H9 (cell line): ENCODE results near the gene SMARCD2. TPM values are rescaled to one million over a fixed set of nuclear protein-coding genes. Genes with fewer than 3 reads are reported as not detected.

Source experiments
- DNase-seq: peaks from one replicate; pipeline ENCODE4 v3.0.0-alpha.2; 2017
- H2AFZ ChIP-seq: one replicate; pipeline ENCODE4 v1.6.1; 2013; ENCODE audit warnings: mild to moderate bottlenecking, low read length, control low read depth, moderate library complexity
- H2AK5ac ChIP-seq: 2 replicates; pipeline ENCODE4 v1.6.1; 2013; ENCODE audit warnings: low read length, control low read depth, mixed read lengths; ENCODE audit not compliant: insufficient read length
- H2BK120ac ChIP-seq: one replicate; pipeline ENCODE4 v1.6.1; 2013; ENCODE audit warnings: low read depth, mild to moderate bottlenecking, low read length, control low read depth, inconsistent platforms; ENCODE audit not compliant: poor library complexity, severe bottlenecking
- H2BK12ac ChIP-seq: 2 replicates; pipeline ENCODE4 v1.6.1; 2013; ENCODE audit warnings: low read length, control low read depth, mixed read lengths, low read depth; ENCODE audit not compliant: insufficient read length
- H2BK15ac ChIP-seq: 2 replicates; pipeline ENCODE4 v1.6.1; 2013; ENCODE audit warnings: low read depth, low read length, control low read depth
- H2BK20ac ChIP-seq: one replicate; pipeline ENCODE4 v1.6.1; 2013; ENCODE audit warnings: low read depth, mild to moderate bottlenecking, low read length, control low read depth, inconsistent platforms; ENCODE audit not compliant: poor library complexity, severe bottlenecking
- H2BK5ac ChIP-seq: 2 replicates; pipeline ENCODE4 v1.6.1; 2013; ENCODE audit warnings: low read length, control low read depth, mixed read lengths; ENCODE audit not compliant: insufficient read length
- H3K14ac ChIP-seq: 2 replicates; pipeline ENCODE4 v1.6.1; 2013; ENCODE audit warnings: low read length, control low read depth; ENCODE audit not compliant: insufficient read depth
- H3K18ac ChIP-seq: 2 replicates; pipeline ENCODE4 v1.6.1; 2013; ENCODE audit warnings: low read depth, mild to moderate bottlenecking, mixed read lengths, low read length, control low read depth; ENCODE audit not compliant: insufficient read length
- H3K23ac ChIP-seq: 2 replicates; pipeline ENCODE4 v1.6.1; 2013; ENCODE audit warnings: low read length, control low read depth, mixed read lengths, low read depth; ENCODE audit not compliant: insufficient read length
- H3K23me2 ChIP-seq: 2 replicates; pipeline ENCODE4 v1.6.1; 2013; ENCODE audit warnings: low read depth, mild to moderate bottlenecking, mixed read lengths, low read length, control low read depth; ENCODE audit not compliant: insufficient read length, poor library complexity, severe bottlenecking
- H3K27ac ChIP-seq: 2 replicates; pipeline ENCODE4 v1.5.1; 2013; ENCODE audit warnings: low read length, control low read depth, mixed read lengths, low read depth; ENCODE audit not compliant: insufficient read length
- H3K27me3 ChIP-seq: 2 replicates; pipeline ENCODE4 v1.6.1; 2013; ENCODE audit warnings: low read length, control low read depth, inconsistent platforms; ENCODE audit not compliant: insufficient read depth
- H3K4ac ChIP-seq: 2 replicates; pipeline ENCODE4 v1.6.1; 2013; ENCODE audit warnings: low read depth, mild to moderate bottlenecking, control low read depth, inconsistent platforms, low read length, moderate library complexity
- H3K4me1 ChIP-seq: 2 replicates; pipeline ENCODE4 v1.6.1; 2013; ENCODE audit warnings: low read length, control low read depth, inconsistent platforms; ENCODE audit not compliant: insufficient read depth
- H3K4me2 ChIP-seq: 2 replicates; pipeline ENCODE4 v1.6.1; 2013; ENCODE audit warnings: low read length, control low read depth, mixed read lengths; ENCODE audit not compliant: insufficient read length, insufficient read depth
- H3K56ac ChIP-seq: 2 replicates; pipeline ENCODE4 v1.6.1; 2013; ENCODE audit warnings: low read depth, mild to moderate bottlenecking, mixed read lengths, low read length, control low read depth; ENCODE audit not compliant: insufficient read length
- H3K79me1 ChIP-seq: 2 replicates; pipeline ENCODE4 v1.6.1; 2013; ENCODE audit warnings: low read depth, mild to moderate bottlenecking, moderate library complexity, low read length, control low read depth, inconsistent platforms; ENCODE audit not compliant: insufficient read depth, poor library complexity, severe bottlenecking
- H3K79me2 ChIP-seq: 2 replicates; pipeline ENCODE4 v1.6.1; 2013; ENCODE audit warnings: low read length, control low read depth, inconsistent platforms; ENCODE audit not compliant: insufficient read depth
- H3K9ac ChIP-seq: 2 replicates; pipeline ENCODE4 v1.6.1; 2013; ENCODE audit warnings: low read length, control low read depth, mixed read lengths; ENCODE audit not compliant: insufficient read length; ENCODE audit errors: extremely low read depth
- H3K9me3 ChIP-seq: one replicate; pipeline ENCODE4 v1.6.1; 2013; ENCODE audit warnings: low read depth, low read length, inconsistent platforms; ENCODE audit not compliant: control insufficient read depth
- H3T11ph ChIP-seq: one replicate; pipeline ENCODE4 v1.6.1; 2013; ENCODE audit warnings: mild to moderate bottlenecking, low read length, control low read depth, inconsistent platforms
- H4K20me1 ChIP-seq: one replicate; pipeline ENCODE4 v1.6.1; 2013; ENCODE audit not compliant: control insufficient read depth, insufficient read length, insufficient read depth
- H4K5ac ChIP-seq: 2 replicates; pipeline ENCODE4 v1.6.1; 2013; ENCODE audit warnings: low read depth, mild to moderate bottlenecking, mixed read lengths, low read length, control low read depth; ENCODE audit not compliant: insufficient read length
- H4K8ac ChIP-seq: replicated peaks from 2 replicates; pipeline ENCODE4 v1.6.1; 2013; ENCODE audit warnings: low read length, control low read depth, mixed read lengths, low read depth; ENCODE audit not compliant: insufficient read length
- H4K91ac ChIP-seq: 2 replicates; pipeline ENCODE4 v1.6.1; 2013; ENCODE audit warnings: low read depth, mild to moderate bottlenecking, moderate library complexity, mixed read lengths, low read length, control low read depth; ENCODE audit not compliant: insufficient read length
- H3K27ac Mint-ChIP-seq, 3 experiments: 2 replicates in 2 of 3; 3 replicates in 1 of 3; pipeline ENCODE4 v1.8.0; 2020 to 2021; ENCODE audit warnings: mixed read lengths in 3 of 3, mild to moderate bottlenecking in 1 of 3, moderate library complexity in 1 of 3
- H3K27me3 Mint-ChIP-seq: 2 replicates; pipeline ENCODE4 v1.8.0; 2021; ENCODE audit warnings: low read depth, mild to moderate bottlenecking, moderate library complexity, mixed read lengths
- H3K36me3 Mint-ChIP-seq, 3 experiments: 2 replicates in 2 of 3; 3 replicates in 1 of 3; pipeline ENCODE4 v1.8.0; 2020 to 2021; ENCODE audit warnings: low read depth in 3 of 3, mixed read lengths in 3 of 3; ENCODE audit not compliant: insufficient read depth in 1 of 3
- H3K4me1 Mint-ChIP-seq, 2 experiments: 2 replicates each; pipeline ENCODE4 v1.8.0; 2020; ENCODE audit warnings: mixed read lengths in 2 of 2
- H3K4me3 Mint-ChIP-seq, 2 experiments: 2 replicates in 1 of 2; 3 replicates in 1 of 2; pipeline ENCODE4 v1.8.0; 2020 to 2021; ENCODE audit warnings: mild to moderate bottlenecking in 2 of 2, mixed read lengths in 2 of 2, moderate library complexity in 1 of 2
- H3K9me3 Mint-ChIP-seq, 2 experiments: 2 replicates in 1 of 2; 3 replicates in 1 of 2; pipeline ENCODE4 v1.8.0; 2020; ENCODE audit warnings: mild to moderate bottlenecking in 2 of 2, mixed read lengths in 2 of 2, moderate library complexity in 1 of 2
- WGBS: extraction: QIAGEN DNeasy Blood & Tissue Kit; methylation state at CpG from one replicate; pipeline ENCODE4 v1.1.7; 2013; ENCODE audit warnings: missing lambda C conversion rate, low lambda C conversion rate, mixed read lengths; ENCODE audit not compliant: insufficient read length; ENCODE audit errors: extremely low coverage; 5-methylcytosine and 5-hydroxymethylcytosine counted together
- total RNA-seq: library from RNA; stranded (reverse); gene quantifications from 2 replicates; pipeline ENCODE4 v1.2.1, GENCODE V29; 2021
- TF ChIP-seq, protein P1 (sequence below): fragments of 200-600 bp; sonication (generic); conservative IDR thresholded peaks from 3 replicates; pipeline ENCODE4 v1.8.0; 2021; ENCODE audit warnings: antibody characterized with exemption, mild to moderate bottlenecking

Gene SMARCD2
- total RNA-seq, 1 experiment from 2014 or later, result 68.9 TPM

GRCh38 chr17:63823659-63824331 lies 18.7 kb downstream of the SMARCD2 start:
- DNase-seq, result no peak
- H3K56ac ChIP-seq, result no peak overlapping the region
- no peak overlapping the region for H3K14ac ChIP-seq
- H2BK5ac ChIP-seq, result no peak overlapping the region
- peaks cover 6% of the 10 kb centered on the region for H3K23me2 ChIP-seq
- no peak overlapping the region for H3K18ac ChIP-seq
- no peaks in the 10 kb centered on the region for H4K20me1 ChIP-seq
- H2BK120ac ChIP-seq, result no peak overlapping the region
- H4K8ac ChIP-seq, result no peak overlapping the region
- H3K9me3 Mint-ChIP-seq, result no peaks in the 10 kb centered on the region; a peak in 1 of 5 replicates
- H3K4me1 ChIP-seq, result no peaks in the 10 kb centered on the region
- no peak overlapping the region for H3K23ac ChIP-seq
- peak overlapping the region in 1 of 2 experiments; percentile 36; a peak in 3 of 5 replicates for H3K4me3 Mint-ChIP-seq
- H3K4ac ChIP-seq, result no peak overlapping the region
- no peak overlapping the region for H2BK12ac ChIP-seq
- no peaks in the 10 kb centered on the region for H3K27me3 ChIP-seq
- no peak overlapping the region for H2BK15ac ChIP-seq
- H3K27ac Mint-ChIP-seq, result peak overlapping the region in 2 of 3 experiments; percentile 41 to 90; a peak in 3 of 7 replicates
- H4K5ac ChIP-seq, result no peak overlapping the region
- WGBS, result no CpG with 5 or more reads among the region's 13 CpGs
- H3K4me1 Mint-ChIP-seq, result peaks cover 12 to 16% of the 10 kb centered on the region in 2 experiments
- H2BK20ac ChIP-seq, result no peak overlapping the region
- TF ChIP-seq, protein P1, sequence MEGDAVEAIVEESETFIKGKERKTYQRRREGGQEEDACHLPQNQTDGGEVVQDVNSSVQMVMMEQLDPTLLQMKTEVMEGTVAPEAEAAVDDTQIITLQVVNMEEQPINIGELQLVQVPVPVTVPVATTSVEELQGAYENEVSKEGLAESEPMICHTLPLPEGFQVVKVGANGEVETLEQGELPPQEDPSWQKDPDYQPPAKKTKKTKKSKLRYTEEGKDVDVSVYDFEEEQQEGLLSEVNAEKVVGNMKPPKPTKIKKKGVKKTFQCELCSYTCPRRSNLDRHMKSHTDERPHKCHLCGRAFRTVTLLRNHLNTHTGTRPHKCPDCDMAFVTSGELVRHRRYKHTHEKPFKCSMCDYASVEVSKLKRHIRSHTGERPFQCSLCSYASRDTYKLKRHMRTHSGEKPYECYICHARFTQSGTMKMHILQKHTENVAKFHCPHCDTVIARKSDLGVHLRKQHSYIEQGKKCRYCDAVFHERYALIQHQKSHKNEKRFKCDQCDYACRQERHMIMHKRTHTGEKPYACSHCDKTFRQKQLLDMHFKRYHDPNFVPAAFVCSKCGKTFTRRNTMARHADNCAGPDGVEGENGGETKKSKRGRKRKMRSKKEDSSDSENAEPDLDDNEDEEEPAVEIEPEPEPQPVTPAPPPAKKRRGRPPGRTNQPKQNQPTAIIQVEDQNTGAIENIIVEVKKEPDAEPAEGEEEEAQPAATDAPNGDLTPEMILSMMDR, result no peak
- no peak overlapping the region for H3K9ac ChIP-seq
- H2AK5ac ChIP-seq, result no peak overlapping the region
- H3K79me2 ChIP-seq, result peaks cover 8% of the 10 kb centered on the region; the same call in 1 of the 2 replicates
- no peak overlapping the region for H3K4me2 ChIP-seq
- H3K36me3 Mint-ChIP-seq, result peaks cover 58 to 96% (median 77%) of the 10 kb centered on the region in 3 experiments
- H3K9me3 ChIP-seq, result no peaks in the 10 kb centered on the region
- H3K27ac ChIP-seq, result no peak overlapping the region
- H4K91ac ChIP-seq, result no peak overlapping the region
- H3K79me1 ChIP-seq, result peaks cover 3% of the 10 kb centered on the region
- H3K27me3 Mint-ChIP-seq, result no peaks in the 10 kb centered on the region; the same call in 1 of the 2 replicates
- H2AFZ ChIP-seq, result no peak overlapping the region
- H3T11ph ChIP-seq, result no peak overlapping the region
